HG03342 (cell line): ENCODE results near the gene CYTH3.
A peak's percentile ranks its signal among the peaks of the same experiment; 100 is the strongest.
"Not testable (repeated sequence)": the region's sequence is repeated elsewhere in the genome, so short reads cannot be mapped to it uniquely, and the experiment has no call there.

Experiments
- ATAC-seq: cut with Tn5 transposase; IDR thresholded peaks from one replicate; pipeline ENCODE4 v1.9.1; 2021; ENCODE audit warnings: mild to moderate bottlenecking, moderate library complexity; ENCODE audit not compliant: unreplicated experiment

CYTH3 gene

DNA sequence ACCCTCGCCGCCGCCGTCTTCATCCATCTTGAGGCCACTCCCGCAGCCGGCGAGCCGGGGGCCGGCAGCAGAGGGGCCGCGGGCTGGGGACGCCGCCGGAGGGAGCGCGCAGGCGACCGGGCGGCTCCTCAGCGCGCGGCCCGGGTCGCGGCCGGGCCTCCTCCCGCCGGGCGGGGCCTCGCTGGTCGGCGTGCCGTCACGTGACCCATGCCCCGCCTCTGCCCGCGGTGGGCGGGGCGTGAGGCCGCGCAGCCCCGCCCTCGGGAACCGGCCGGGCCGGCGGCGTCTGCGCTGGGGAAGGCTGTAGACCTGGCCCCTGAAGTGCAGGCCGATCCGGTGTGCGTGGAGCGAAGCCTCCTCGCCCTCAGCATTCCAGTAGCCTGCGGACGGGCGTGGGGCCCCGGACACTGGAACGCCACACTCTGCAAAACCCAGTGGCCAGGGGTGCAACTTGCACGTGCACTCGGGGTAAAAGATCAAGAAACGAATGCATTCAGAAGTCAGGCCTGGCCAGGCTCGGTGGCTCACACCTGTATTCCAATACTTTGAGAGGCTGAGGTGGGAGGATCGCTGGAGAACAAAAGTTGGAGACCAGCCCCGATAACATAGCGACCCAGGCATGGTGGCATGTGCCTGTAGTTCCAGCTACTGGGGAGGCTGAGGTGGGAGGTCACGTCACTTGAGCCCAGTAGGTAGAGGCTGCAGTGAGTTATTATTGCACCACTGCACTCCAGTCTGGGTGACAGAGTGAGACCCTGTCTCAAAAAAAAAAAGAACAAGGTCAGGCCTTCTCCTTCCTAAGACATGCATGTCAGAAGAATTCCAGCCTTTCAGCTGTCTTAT is at the start of gene CYTH3:
CYTH3 (minus strand) TSS at position 144 of the 843 bp plus-strand sequence; CDS start at position 27, 117 bp downstream.
- ATAC-seq, result peak; percentile 87

DNA sequence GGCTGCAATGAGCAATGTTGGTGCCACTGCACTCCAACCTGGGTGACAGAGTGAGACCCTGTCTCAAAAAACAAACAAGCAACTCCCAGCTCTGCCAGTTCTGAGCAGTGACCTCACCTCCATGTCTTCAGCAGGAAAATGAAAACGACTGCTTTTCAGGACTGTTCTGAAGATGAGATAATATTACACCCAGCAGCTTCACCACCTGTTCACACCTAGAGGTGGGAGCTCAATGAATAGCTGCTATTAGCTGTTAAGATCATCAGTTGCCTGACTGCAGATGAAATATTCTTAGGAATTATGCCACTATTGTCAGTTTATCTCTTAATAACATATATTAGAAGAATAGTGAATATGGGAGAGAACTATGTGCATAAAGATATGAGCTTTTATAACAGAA is 48.4 kb upstream of the CYTH3 start:
- no peak for ATAC-seq

- ATAC-seq, result no peak
These were observed 45.5 kb upstream of the CYTH3 start for GRCh38 chr7:6317797-6318438.

DNA sequence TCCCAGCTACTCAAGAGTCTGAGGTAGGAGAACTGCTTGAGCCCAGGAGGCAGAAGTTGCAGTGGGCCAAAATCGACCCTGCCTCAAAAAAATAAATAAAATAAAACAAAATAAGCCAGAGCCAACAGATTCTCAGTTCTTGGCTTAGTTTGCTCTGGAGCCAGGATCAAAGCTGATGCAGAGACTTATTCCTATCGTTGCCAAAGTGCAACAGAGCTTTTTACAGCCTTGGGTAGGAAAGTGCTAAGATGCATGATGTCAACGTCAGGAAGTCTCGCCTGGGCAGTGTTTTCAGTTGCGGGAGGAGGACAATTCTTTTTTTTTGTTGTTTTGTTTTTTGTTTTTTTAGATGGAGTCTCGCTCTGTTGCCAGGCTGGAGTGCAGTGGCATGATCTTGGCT is 43.8 kb upstream of the CYTH3 start:
- ATAC-seq, result no peak

DNA sequence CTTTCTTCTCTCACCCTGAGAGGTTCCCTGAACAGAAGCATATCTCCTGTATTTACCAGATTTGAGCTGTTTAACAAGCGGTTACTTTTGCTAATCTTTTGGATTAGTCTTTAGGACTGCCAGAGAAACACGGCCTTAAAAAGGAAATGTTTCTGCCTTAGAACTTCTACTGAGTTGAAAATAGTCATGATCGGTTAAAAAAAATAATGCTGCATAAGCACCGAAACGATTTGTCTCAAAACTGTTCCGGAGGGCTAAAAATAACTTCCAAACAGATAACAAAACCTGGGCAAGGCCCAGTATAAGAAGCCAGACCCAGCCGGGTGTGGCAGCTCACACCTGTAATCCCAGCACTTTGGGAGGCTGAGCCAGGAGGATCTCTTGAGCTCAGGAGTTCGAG is 43.3 kb upstream of the CYTH3 start:
- ATAC-seq, result no peak

DNA sequence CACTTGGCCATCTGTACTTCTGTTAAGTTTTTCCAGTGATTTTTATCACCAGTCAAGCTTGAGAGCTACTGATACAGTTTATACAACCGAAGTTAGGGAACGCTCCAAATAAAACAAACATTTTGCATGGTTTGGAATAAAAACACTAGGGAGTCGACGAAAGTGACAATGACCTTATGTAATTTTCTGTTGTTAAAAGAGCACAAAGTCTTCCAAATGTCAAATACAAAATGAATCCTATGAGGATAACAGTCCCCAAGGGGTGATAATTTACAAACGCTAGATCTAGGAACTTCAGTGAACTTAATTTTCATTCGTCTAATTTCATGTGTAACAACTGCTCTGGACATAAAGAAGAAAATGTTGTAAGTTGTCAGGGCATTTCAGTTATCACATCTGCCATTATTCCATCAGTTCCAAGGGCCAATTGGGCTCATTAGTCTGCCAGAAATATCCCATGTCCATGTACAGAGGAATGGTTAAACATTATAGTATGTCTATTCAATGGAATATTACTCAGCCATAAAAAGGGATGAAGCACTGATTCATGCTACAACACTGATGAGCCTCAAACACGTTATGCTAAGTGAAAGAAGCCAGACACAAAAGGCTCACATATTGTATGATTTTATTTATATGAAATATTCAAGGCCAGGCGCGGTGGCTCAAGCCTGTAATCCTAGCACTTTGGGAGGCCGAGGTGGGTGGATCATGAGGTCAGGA is 38.0 kb upstream of the CYTH3 start:
- no peak for ATAC-seq

DNA sequence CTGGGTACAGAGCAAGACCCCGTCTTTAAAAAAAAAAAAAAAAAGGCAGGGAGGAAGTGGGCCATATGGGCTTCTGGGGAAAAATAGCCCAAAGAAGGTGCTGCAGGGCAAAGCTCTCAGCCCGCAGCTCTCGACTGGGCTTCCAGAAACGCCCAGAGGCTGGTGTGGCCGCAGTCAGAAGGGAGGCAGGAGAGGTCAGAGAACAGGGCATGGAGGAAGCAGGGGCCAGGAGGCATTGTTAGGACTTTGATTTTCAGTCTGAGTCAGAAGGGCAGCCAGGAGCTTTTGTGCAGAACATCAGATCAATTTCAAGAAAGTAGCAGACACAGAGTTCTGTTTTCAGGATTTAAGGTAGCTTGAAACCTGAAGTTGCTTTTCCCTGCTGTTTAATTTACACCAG is 35.3 kb upstream of the CYTH3 start:
- no peak for ATAC-seq

DNA sequence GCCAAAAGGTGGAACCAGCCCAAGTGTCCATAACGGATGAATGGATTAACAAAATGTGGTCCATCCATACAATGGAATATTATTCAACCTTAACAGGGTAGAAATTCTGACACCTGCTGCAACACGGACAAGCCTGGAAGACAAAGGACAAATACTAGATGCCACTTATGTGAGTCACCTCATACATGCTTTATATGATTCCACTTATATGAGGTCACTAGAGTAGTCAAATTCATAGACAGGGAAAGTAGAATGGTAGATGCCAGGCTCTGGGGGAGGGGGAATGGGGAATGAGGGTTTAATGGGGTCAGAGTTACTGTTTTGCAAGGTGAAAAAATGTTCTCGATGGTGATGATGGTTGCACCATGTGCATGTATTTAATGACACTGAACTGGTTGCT is 34.0 kb upstream of the CYTH3 start:
- no peak for ATAC-seq

GRCh38 chr7:6305330-6305729 is 32.9 kb upstream of the CYTH3 start:
- no peak for ATAC-seq

GRCh38 chr7:6301446-6301845 is 29.0 kb upstream of the CYTH3 start:
- ATAC-seq, result not testable (repeated sequence)

DNA sequence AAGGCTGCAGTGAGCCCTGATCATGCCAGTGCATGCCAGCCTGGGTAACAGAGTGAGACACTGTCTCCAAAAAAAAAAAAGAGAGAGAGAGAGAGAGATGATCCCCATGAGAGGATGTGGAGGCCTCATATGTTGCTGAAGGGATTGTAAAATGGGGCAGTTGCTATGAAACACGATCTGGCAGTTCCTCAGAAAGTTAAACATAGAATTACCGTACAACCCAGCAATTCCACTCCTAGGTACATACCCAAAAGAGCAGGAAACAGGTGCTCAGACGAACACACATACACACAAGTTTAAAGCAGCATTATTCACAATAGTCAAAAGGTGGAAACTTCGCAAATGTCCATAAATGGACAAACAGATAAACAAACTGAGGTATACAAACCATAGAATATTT is 27.4 kb upstream of the CYTH3 start:
- ATAC-seq, result no peak

GRCh38 chr7:6294839-6295238 is 22.4 kb upstream of the CYTH3 start:
- ATAC-seq, result no peak

DNA sequence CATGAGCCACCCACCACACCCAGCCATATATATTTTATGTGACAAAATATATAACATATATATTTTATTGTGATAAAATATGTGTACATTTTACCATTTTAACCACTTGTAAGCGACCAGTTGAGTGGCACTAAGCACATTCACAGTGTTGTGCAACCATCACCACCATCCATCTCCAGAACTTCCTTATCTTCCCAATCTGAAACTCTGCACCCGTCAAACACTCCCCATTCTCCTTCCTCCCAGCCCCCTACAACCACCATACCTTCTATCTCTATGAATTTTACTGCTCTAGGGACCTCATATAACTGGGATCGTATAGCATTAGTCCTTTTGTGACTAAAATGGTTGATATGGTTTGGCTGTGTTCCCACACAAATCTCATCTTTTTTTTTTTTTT is 20.8 kb upstream of the CYTH3 start:
- no peak for ATAC-seq

GRCh38 chr7:6291941-6292340 is 19.5 kb upstream of the CYTH3 start:
- not testable (repeated sequence) for ATAC-seq

GRCh38 chr7:6291531-6291930 is 19.1 kb upstream of the CYTH3 start:
- ATAC-seq, result no peak

DNA sequence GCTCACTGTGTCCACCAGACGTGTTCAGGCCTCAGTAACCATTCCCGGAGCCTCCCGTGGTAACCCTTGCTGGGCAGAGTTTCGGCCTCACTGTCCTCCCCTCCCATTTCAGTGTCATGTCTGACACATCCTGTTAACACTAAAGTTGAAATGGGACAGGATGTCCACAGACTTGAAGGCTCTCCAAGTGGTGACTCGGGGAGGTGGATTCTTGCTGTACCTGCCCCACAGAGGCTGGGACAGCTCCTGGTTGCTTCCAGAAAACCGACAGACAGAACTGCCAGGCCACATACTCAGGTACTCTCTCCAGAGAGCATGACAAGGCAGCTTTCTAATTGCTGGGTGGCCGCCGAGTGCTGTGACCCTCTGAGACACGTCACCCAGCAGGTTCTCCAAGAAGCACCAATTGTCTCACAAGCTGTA is 17.9 kb upstream of the CYTH3 start:
- ATAC-seq, result no peak

GRCh38 chr7:6288270-6288860 is 15.9 kb upstream of the CYTH3 start:
- no peak for ATAC-seq

DNA sequence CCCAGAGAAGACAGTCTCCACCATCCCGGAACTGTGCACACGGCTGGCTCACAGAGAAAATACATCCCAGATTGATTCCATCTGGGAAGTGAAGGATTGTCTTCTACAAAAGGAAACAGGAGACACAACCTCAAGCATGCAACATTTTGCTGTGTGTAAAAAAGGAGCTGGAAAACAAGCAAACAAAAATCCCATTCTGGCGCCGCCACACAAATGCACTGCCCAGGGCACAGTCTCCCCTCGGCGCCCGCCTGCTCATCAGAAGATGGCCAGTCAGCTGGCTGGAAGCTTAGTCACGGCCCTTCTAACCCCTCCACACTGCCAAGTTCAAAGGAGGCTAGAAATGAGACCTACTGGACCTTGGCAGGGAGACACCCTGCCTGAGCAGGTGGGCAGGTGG is 14.1 kb upstream of the CYTH3 start:
- no peak for ATAC-seq

DNA sequence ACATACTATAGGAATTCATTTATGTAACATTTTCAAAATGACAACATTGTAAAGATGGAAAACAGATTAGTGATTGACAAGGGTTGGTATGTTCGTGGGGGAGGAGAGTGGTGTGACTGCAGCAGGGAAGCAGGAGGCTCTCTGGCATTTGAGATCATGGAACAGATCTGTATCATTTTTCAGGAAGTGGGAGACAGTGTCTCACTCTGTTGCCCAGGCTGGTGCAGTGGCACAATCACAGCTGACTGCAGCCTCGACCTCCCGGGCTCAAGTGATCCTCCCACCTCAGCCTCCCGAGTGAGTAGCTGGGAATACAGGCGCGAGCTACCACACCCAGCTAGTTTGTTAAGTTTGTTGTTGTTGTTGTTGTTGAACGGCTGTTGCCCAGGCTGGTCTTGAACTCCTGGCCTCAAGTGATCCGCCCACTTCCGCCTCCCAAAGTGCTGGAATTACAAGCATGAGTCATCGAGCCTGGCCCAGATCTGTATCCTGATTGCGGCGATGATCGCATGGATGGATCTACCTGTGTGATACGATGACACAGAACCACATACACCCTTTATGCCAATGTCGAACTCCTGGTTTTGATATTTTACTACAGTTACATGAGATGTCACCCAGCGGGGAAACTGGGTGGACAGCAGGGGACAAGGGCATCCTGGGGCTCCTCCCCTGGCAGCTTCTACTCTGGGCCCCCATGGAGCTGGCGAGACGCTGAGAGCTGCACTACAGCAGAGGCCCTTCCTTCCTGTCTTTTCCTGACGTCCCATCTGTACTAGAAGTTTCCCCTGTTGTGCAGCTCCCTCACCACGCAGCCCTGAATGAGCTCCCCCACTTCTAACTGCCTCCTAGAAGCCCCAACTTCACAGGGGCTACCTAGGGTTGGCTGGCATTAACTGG is 12.3 kb upstream of the CYTH3 start:
- ATAC-seq, result no peak

GRCh38 chr7:6284055-6284400 is 11.6 kb upstream of the CYTH3 start:
- no peak for ATAC-seq
